Neuronal stem cell (in vitro differentiated cells): ENCODE results near the gene ACSS1.

Experiments
- DNase-seq: peaks from one replicate; pipeline ENCODE4 v3.0.0-alpha.2; 2013; ENCODE audit warnings: low spot score
- H2AFZ ChIP-seq: one replicate; pipeline ENCODE4 v1.6.1; 2013; ENCODE audit warnings: mild to moderate bottlenecking, low read length, inconsistent platforms
- H2AK5ac ChIP-seq: 2 replicates; pipeline ENCODE4 v1.6.1; 2013; ENCODE audit warnings: low read depth, mild to moderate bottlenecking, inconsistent platforms, low read length, moderate library complexity, mixed read lengths
- H2BK120ac ChIP-seq: 2 replicates; pipeline ENCODE4 v1.6.1; 2013; ENCODE audit warnings: low read depth, mild to moderate bottlenecking, inconsistent platforms, low read length, moderate library complexity, mixed read lengths
- H2BK12ac ChIP-seq: one replicate; pipeline ENCODE4 v1.6.1; 2013; ENCODE audit warnings: low read length, inconsistent platforms
- H2BK15ac ChIP-seq: 2 replicates; pipeline ENCODE4 v1.6.1; 2013; ENCODE audit warnings: mild to moderate bottlenecking, low read length, inconsistent platforms, mixed read lengths
- H2BK5ac ChIP-seq: one replicate; pipeline ENCODE4 v1.6.1; 2013; ENCODE audit warnings: inconsistent platforms, mild to moderate bottlenecking, low read length, moderate library complexity
- H3K14ac ChIP-seq: one replicate; pipeline ENCODE4 v1.6.1; 2013; ENCODE audit warnings: low read length, inconsistent platforms
- H3K18ac ChIP-seq: 2 replicates; pipeline ENCODE4 v1.6.1; 2013; ENCODE audit warnings: low read length, inconsistent platforms
- H3K23ac ChIP-seq: 2 replicates; pipeline ENCODE4 v1.6.1; 2013; ENCODE audit warnings: low read depth, mild to moderate bottlenecking, mixed read lengths, low read length, inconsistent platforms; ENCODE audit not compliant: poor library complexity
- H3K27ac ChIP-seq: replicated peaks from 3 replicates; pipeline ENCODE4 v1.5.1; 2013; ENCODE audit warnings: low read length, inconsistent platforms
- H3K27me3 ChIP-seq, 3 experiments: 2 replicates each; pipeline ENCODE4 v1.6.1; 2013; ENCODE audit warnings: low read length in 3 of 3, mild to moderate bottlenecking in 2 of 3, inconsistent platforms in 1 of 3, low read depth in 1 of 3, mixed read lengths in 1 of 3, moderate library complexity in 1 of 3; ENCODE audit not compliant: control insufficient read depth in 3 of 3, insufficient read depth in 3 of 3
- H3K36me3 ChIP-seq, 2 donors: replicated peaks in 1 of 2; 2 replicates each; pipeline ENCODE4 v1.6.1; 2013; ENCODE audit warnings: low read length in 2 of 2; ENCODE audit not compliant: control insufficient read depth in 2 of 2, insufficient read depth in 2 of 2
- H3K4ac ChIP-seq: 2 replicates; pipeline ENCODE4 v1.6.1; 2013; ENCODE audit warnings: inconsistent platforms, mild to moderate bottlenecking, low read length, moderate library complexity
- H3K4me1 ChIP-seq, 2 donors: 1 replicate in 1 of 2; 2 replicates in 1 of 2; pipeline ENCODE4 v1.6.1; 2013; ENCODE audit warnings: low read length in 2 of 2, low read depth in 1 of 2; ENCODE audit not compliant: control insufficient read depth in 2 of 2, insufficient read depth in 1 of 2
- H3K4me2 ChIP-seq: one replicate; pipeline ENCODE4 v1.6.1; 2013; ENCODE audit warnings: mild to moderate bottlenecking, low read length, inconsistent platforms; ENCODE audit not compliant: insufficient read depth, poor library complexity, severe bottlenecking
- H3K4me3 ChIP-seq, 2 donors: 2 replicates each; pipeline ENCODE4 v1.5.1; 2013; ENCODE audit warnings: low read length in 2 of 2, mild to moderate bottlenecking in 2 of 2, inconsistent platforms in 1 of 2, moderate library complexity in 1 of 2
- H3K79me1 ChIP-seq: one replicate; pipeline ENCODE4 v1.6.1; 2013; ENCODE audit warnings: low read depth, mild to moderate bottlenecking, inconsistent platforms, low read length, moderate library complexity
- H3K9ac ChIP-seq: one replicate; pipeline ENCODE4 v1.6.1; 2013; ENCODE audit warnings: mild to moderate bottlenecking, low read depth, low read length, inconsistent platforms; ENCODE audit not compliant: poor library complexity
- H3K9me3 ChIP-seq, 2 donors: replicated peaks in 1 of 2; 2 replicates each; pipeline versions ENCODE3 to v1.6.1; 2013; ENCODE audit warnings: low read length in 2 of 2, mild to moderate bottlenecking in 2 of 2, inconsistent platforms in 1 of 2, low read depth in 1 of 2, mixed read lengths in 1 of 2, moderate library complexity in 1 of 2; ENCODE audit not compliant: control insufficient read depth in 2 of 2, insufficient read depth in 1 of 2
- H4K8ac ChIP-seq: one replicate; pipeline ENCODE4 v1.6.1; 2013; ENCODE audit warnings: low read depth, mild to moderate bottlenecking, inconsistent platforms, low read length, moderate library complexity
- H4K91ac ChIP-seq: one replicate; pipeline ENCODE4 v1.6.1; 2013; ENCODE audit warnings: low read length, low read depth, mild to moderate bottlenecking, inconsistent platforms; ENCODE audit not compliant: poor library complexity
- WGBS, 2 donors: extraction: QIAGEN DNeasy Blood & Tissue Kit; methylation state at CpG; one replicate each; pipeline ENCODE4 v1.1.7; 2013; ENCODE audit warnings: missing lambda C conversion rate in 2 of 2, mixed read lengths in 1 of 2; ENCODE audit not compliant: insufficient read length in 2 of 2, insufficient replicate concordance in 1 of 2; ENCODE audit errors: extremely low coverage in 2 of 2; 5-methylcytosine and 5-hydroxymethylcytosine counted together

Gene ACSS1

GRCh38 chr20:25023356-25023755 is 34.6 kb downstream of the ACSS1 start:
- Histone ChIP-seq H4K91ac (no peak overlapping the region), H2BK120ac (no peak overlapping the region), H3K27me3 (peaks cover 0 to 3% (median 0%) of the 10 kb centered on the region in 3 experiments)

DNA sequence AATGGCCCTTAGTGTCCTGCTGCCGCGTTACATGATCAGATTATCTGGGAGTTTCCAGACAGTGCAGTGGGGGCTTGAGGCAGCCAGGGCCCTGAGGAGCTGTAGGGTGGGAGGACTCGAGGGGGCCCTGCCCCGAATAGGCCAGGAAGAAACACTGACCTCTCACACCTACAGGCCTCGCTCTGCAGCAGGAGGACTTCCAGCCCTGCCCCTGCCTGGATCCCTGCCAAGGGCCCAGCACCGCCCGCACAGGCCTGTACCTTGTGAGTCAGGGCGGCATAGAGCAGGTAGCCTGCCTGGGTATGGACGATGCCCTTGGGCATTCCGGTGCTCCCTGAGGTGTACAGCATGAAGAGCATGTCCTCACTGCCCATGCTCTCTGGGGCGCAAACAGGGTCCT is 35.3 kb downstream of the ACSS1 start:
- no peak overlapping the region for H3K4me3 ChIP-seq
- no peak overlapping the region for H4K8ac ChIP-seq
- no CpG with 5 or more reads among the region's 11 CpGs for WGBS, 2 donors
- H3K23ac ChIP-seq, result no peak overlapping the region
- H3K36me3 ChIP-seq, result no peaks in the 10 kb centered on the region
- peak overlapping the region; percentile 26 for H3K14ac ChIP-seq
- H3K27me3 ChIP-seq, result peaks cover 0 to 3% (median 0%) of the 10 kb centered on the region in 3 experiments
- no peak overlapping the region for H3K9ac ChIP-seq
- no peak overlapping the region for H3K4ac ChIP-seq
- H2BK12ac ChIP-seq, result no peak overlapping the region
- H2BK5ac ChIP-seq, result no peak overlapping the region
- H3K27ac ChIP-seq, result no peak overlapping the region
- no peak overlapping the region for H2AFZ ChIP-seq
- peak overlapping the region; percentile 79 for H2AK5ac ChIP-seq
- H2BK120ac ChIP-seq, result no peak overlapping the region
- DNase-seq, result no peak
- H3K79me1 ChIP-seq, result no peaks in the 10 kb centered on the region
- H3K4me1 ChIP-seq, result no peaks in the 10 kb centered on the region
- no peaks in the 10 kb centered on the region for H3K9me3 ChIP-seq
- H3K4me2 ChIP-seq, result no peak overlapping the region
- no peak overlapping the region for H3K18ac ChIP-seq
- H2BK15ac ChIP-seq, result no peak overlapping the region
- no peak overlapping the region for H4K91ac ChIP-seq

More at GRCh38 chr20:25023356-25023755, 34.6 kb downstream of the ACSS1 start:
- Histone ChIP-seq H3K23ac (no peak overlapping the region), H3K27ac (no peak overlapping the region), H3K4me1 (no peaks in the 10 kb centered on the region), H2BK15ac (no peak overlapping the region), H3K36me3 (no peaks in the 10 kb centered on the region), H3K4ac (no peak overlapping the region), H3K4me2 (no peak overlapping the region), H2AK5ac (no peak overlapping the region), H2BK12ac (no peak overlapping the region), H3K18ac (no peak overlapping the region), H2AFZ (no peak overlapping the region), H3K9ac (no peak overlapping the region), H3K79me1 (no peaks in the 10 kb centered on the region), H3K9me3 (no peaks in the 10 kb centered on the region), H3K4me3 (no peak overlapping the region), H3K14ac (peak overlapping the region; percentile 25), H2BK5ac (no peak overlapping the region), H4K8ac (no peak overlapping the region)
- no CpG with 5 or more reads among the region's 10 CpGs for WGBS, 2 donors
- DNase-seq, result no peak

DNA sequence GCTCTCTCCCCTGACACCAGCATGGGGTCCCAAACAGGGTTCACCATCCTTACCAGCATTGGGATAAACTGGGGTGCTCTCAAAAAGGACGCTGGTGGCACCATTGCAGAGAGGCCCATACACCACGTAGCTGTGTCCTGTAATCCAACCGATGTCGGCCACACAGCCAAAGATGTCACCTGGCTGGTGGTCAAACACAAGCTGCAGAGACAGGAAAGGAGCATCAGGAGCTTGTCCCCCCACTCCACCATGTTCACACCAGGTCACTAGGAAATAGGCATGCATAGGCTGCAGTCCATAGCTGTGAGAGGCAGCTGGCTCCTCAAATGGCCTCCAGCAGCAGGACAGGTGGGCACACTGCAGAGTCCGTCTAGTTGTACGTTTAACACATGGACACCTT is 36.6 kb downstream of the ACSS1 start:
- Histone ChIP-seq H3K4me1 (no peaks in the 10 kb centered on the region), H3K4me3 (no peak overlapping the region), H3K18ac (no peak overlapping the region), H3K79me1 (no peaks in the 10 kb centered on the region), H2BK12ac (no peak overlapping the region), H3K14ac (no peak overlapping the region), H4K91ac (no peak overlapping the region), H3K9ac (no peak overlapping the region), H2BK120ac (no peak overlapping the region), H3K27me3 (peaks cover 0 to 7% (median 0%) of the 10 kb centered on the region in 3 experiments), H3K4me2 (no peak overlapping the region), H3K4ac (no peak overlapping the region), H2BK5ac (no peak overlapping the region), H2AK5ac (no peak overlapping the region), H3K9me3 (no peaks in the 10 kb centered on the region), H3K27ac (no peak overlapping the region), H3K23ac (no peak overlapping the region), H2AFZ (no peak overlapping the region), H4K8ac (no peak overlapping the region), H2BK15ac (no peak overlapping the region), H3K36me3 (no peaks in the 10 kb centered on the region)
- DNase-seq, result no peak
- no CpG with 5 or more reads among the region's 6 CpGs for WGBS, 2 donors

- H2BK5ac ChIP-seq, result no peak overlapping the region
- no peak overlapping the region for H3K4me3 ChIP-seq
- no peak overlapping the region for H4K91ac ChIP-seq
- H4K8ac ChIP-seq, result no peak overlapping the region
- H3K23ac ChIP-seq, result no peak overlapping the region
- H2BK12ac ChIP-seq, result no peak overlapping the region
- H3K4me2 ChIP-seq, result no peak overlapping the region
- no peak overlapping the region for H2BK120ac ChIP-seq
- H3K4ac ChIP-seq, result no peak overlapping the region
- no peak overlapping the region for H2AK5ac ChIP-seq
- H3K9ac ChIP-seq, result no peak overlapping the region
- peaks cover 0 to 9% (median 0%) of the 10 kb centered on the region in 3 experiments for H3K27me3 ChIP-seq
- no peaks in the 10 kb centered on the region for H3K9me3 ChIP-seq
- WGBS, 2 donors, result no CpG with 5 or more reads among the region's 6 CpGs
- H3K18ac ChIP-seq, result no peak overlapping the region
- H3K79me1 ChIP-seq, result no peaks in the 10 kb centered on the region
- no peak overlapping the region for H2AFZ ChIP-seq
- no peak overlapping the region for H3K27ac ChIP-seq
- H3K14ac ChIP-seq, result no peak overlapping the region
- H2BK15ac ChIP-seq, result no peak overlapping the region
- no peak for DNase-seq
- no peaks in the 10 kb centered on the region for H3K4me1 ChIP-seq
- H3K36me3 ChIP-seq, result no peaks in the 10 kb centered on the region
Measured at GRCh38 chr20:25020901-25021301, 37.0 kb downstream of the ACSS1 start.
